ENCODE results near the gene EHHADH.

The EHHADH gene

DNA sequence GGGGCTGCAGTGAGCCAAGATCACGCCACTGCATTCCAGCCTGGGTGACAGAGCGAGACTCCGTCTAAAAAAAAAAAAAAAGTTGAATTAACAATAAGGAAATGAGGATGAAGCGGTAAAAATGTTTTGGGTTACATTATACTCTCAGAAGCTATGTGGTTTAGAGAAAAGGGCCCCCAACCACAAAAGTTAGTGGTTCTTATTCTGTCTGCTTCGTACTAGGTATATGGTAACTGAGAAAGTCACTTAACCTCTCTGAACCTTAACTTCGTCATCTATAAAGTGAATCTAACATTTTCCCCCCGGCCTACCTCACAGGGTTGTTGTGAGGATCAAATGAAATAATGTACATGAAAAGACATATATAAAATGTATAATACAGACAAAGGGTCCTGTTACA is 38.4 kb upstream of the EHHADH start:
- Histone ChIP-seq H3K9me2 (replicated peaks; ENCODE audit: low read depth, low read length) (no peaks in the 10 kb centered on the region), H3K4me3 (ENCODE audit: low read length, poor library complexity, severe bottlenecking) (no peak overlapping the region)

DNA sequence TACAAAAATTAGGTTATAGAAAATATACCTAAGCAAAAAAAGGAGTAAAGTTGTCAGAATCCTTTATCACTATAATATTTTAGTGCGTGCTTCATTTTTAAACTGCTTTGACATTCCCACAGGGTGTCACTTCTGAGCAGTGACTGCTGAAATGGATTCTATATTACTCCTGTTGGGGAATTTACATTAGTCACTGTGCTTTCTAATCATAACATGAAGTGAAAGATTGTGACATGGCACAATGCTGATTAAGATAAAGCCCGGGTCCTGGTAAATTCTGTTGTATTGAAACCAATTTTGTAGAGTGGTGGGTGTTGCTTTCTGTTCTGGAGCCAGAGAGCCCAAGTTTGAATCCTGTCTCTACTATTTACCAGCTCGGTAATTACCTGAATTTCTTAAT is 36.4 kb upstream of the EHHADH start:
- Histone ChIP-seq H3K9me2 (replicated peaks; ENCODE audit: low read depth, low read length) (no peaks in the 10 kb centered on the region), H2AFZ (ENCODE audit: low read length) (no peak overlapping the region), H3K4me1 (ENCODE audit: insufficient read depth, low read length, poor library complexity, severe bottlenecking) (no peaks in the 10 kb centered on the region), H3K27me3 (ENCODE audit: insufficient read depth, low read length, poor library complexity, severe bottlenecking) (no peaks in the 10 kb centered on the region), H3K4me2 (ENCODE audit: low read depth, low read length, poor library complexity, severe bottlenecking) (no peak overlapping the region), H4K20me1 (ENCODE audit: insufficient read depth, low read length, poor library complexity, severe bottlenecking) (no peaks in the 10 kb centered on the region), H3K36me3 (ENCODE audit: insufficient read depth, low read length) (no peaks in the 10 kb centered on the region), H3K9ac (ENCODE audit: low read depth, low read length, poor library complexity, severe bottlenecking) (no peak overlapping the region), H3K4me3 (ENCODE audit: low read length, poor library complexity, severe bottlenecking) (no peak overlapping the region), H3K9me3 (ENCODE audit: insufficient read depth, low read depth, low read length) (no peaks in the 10 kb centered on the region), H3F3A (ENCODE audit: low read depth) (no peaks in the 10 kb centered on the region), H3K79me2 (ENCODE audit: insufficient read depth, low read length) (no peaks in the 10 kb centered on the region)
- TF ChIP-seq, protein P1, sequence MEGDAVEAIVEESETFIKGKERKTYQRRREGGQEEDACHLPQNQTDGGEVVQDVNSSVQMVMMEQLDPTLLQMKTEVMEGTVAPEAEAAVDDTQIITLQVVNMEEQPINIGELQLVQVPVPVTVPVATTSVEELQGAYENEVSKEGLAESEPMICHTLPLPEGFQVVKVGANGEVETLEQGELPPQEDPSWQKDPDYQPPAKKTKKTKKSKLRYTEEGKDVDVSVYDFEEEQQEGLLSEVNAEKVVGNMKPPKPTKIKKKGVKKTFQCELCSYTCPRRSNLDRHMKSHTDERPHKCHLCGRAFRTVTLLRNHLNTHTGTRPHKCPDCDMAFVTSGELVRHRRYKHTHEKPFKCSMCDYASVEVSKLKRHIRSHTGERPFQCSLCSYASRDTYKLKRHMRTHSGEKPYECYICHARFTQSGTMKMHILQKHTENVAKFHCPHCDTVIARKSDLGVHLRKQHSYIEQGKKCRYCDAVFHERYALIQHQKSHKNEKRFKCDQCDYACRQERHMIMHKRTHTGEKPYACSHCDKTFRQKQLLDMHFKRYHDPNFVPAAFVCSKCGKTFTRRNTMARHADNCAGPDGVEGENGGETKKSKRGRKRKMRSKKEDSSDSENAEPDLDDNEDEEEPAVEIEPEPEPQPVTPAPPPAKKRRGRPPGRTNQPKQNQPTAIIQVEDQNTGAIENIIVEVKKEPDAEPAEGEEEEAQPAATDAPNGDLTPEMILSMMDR (conservative IDR thresholded peaks at IDR 0.05; ENCODE audit: low read length) = no peak
- no peak for TF ChIP-seq EZH2phosphoT487 (IDR thresholded peaks at IDR 0.05; ENCODE audit: borderline replicate concordance)

More for the DNA sequence above, 38.4 kb upstream of the EHHADH start:
- Histone ChIP-seq H3K4me2 (ENCODE audit: low read depth, low read length, poor library complexity, severe bottlenecking) (no peak overlapping the region), H2AFZ (ENCODE audit: low read length) (no peak overlapping the region), H3F3A (ENCODE audit: low read depth) (no peaks in the 10 kb centered on the region), H3K9me3 (ENCODE audit: insufficient read depth, low read depth, low read length) (no peaks in the 10 kb centered on the region), H3K9ac (ENCODE audit: low read depth, low read length, poor library complexity, severe bottlenecking) (no peak overlapping the region), H3K36me3 (ENCODE audit: insufficient read depth, low read length) (no peaks in the 10 kb centered on the region), H3K4me1 (ENCODE audit: insufficient read depth, low read length, poor library complexity, severe bottlenecking) (no peaks in the 10 kb centered on the region), H3K27me3 (ENCODE audit: insufficient read depth, low read length, poor library complexity, severe bottlenecking) (no peaks in the 10 kb centered on the region), H4K20me1 (ENCODE audit: insufficient read depth, low read length, poor library complexity, severe bottlenecking) (no peaks in the 10 kb centered on the region), H3K79me2 (ENCODE audit: insufficient read depth, low read length) (no peaks in the 10 kb centered on the region)
- TF ChIP-seq, protein P1 (conservative IDR thresholded peaks at IDR 0.05; ENCODE audit: low read length) = no peak
- TF ChIP-seq EZH2phosphoT487 (IDR thresholded peaks at IDR 0.05; ENCODE audit: borderline replicate concordance) = no peak

DNA sequence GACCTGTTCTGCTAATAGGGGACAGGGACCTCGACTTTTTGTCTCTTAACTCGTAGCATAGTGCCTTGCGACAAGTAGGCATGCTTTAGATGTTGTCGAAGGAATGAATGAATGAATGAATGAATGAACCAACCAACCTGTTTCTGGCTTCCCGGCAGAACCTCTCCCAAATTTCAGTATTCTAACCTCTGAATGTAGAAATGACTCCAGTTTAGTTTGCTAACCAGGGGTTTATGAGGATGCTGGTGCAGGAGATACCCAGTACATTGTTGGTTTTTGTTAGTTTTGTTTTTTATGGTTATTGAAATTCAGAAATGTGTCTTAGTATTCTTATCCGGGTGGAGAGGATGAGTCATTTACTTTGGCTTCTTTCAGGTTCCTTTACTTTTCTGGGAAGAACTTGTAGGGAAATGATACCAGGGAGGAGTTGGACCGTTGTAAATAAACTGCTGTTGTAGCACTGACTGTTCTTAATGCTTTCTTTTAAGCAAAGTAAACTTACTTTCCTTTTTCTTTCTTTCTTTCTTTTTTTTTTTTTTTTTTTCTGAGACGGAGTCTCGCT is 29.6 kb upstream of the EHHADH start:
- H3K4me2 ChIP-seq (ENCODE audit: low read depth, low read length, poor library complexity, severe bottlenecking) = no peak overlapping the region
- TF ChIP-seq, protein P1 (conservative IDR thresholded peaks at IDR 0.05; ENCODE audit: low read length) = no peak
- no peaks in the 10 kb centered on the region for H3K79me2 ChIP-seq (ENCODE audit: insufficient read depth, low read length)
- H3K27me3 ChIP-seq (ENCODE audit: insufficient read depth, low read length, poor library complexity, severe bottlenecking) = no peaks in the 10 kb centered on the region
- no peaks in the 10 kb centered on the region for H3F3A ChIP-seq (ENCODE audit: low read depth)
- no peaks in the 10 kb centered on the region for H3K9me2 ChIP-seq (replicated peaks; ENCODE audit: low read depth, low read length)
- no peak overlapping the region for H2AFZ ChIP-seq (ENCODE audit: low read length)
- H3K9ac ChIP-seq (ENCODE audit: low read depth, low read length, poor library complexity, severe bottlenecking) = no peak overlapping the region
- H3K4me3 ChIP-seq (ENCODE audit: low read length, poor library complexity, severe bottlenecking) = no peak overlapping the region
- no peaks in the 10 kb centered on the region for H4K20me1 ChIP-seq (ENCODE audit: insufficient read depth, low read length, poor library complexity, severe bottlenecking)
- H3K9me3 ChIP-seq (ENCODE audit: insufficient read depth, low read depth, low read length) = no peaks in the 10 kb centered on the region
- no peaks in the 10 kb centered on the region for H3K4me1 ChIP-seq (ENCODE audit: insufficient read depth, low read length, poor library complexity, severe bottlenecking)
- no peaks in the 10 kb centered on the region for H3K36me3 ChIP-seq (ENCODE audit: insufficient read depth, low read length)
